CD4-positive, alpha-beta T cell (primary cell): Measurements from ENCODE around the gene RLN3. TPM values are rescaled to one million over a fixed set of nuclear protein-coding genes. Genes with fewer than 3 reads are reported as not detected.

Source experiments
- ATAC-seq: fragments of 200-7000 bp; cut with Tn5 transposase; one replicate; pipeline ENCODE4 v1.10.0; 2022; ENCODE audit warnings: mild to moderate bottlenecking; ENCODE audit not compliant: poor library complexity
- CTCF ChIA-PET: fragments of 350-600 bp; sonication (Branson Sonifier 250); formaldehyde crosslinking; loops from one replicate; lab custom pipeline; 2021; ENCODE audit warnings: antibody characterized with exemption, inconsistent platforms; lab: Charles Lee
- POLR2A ChIA-PET: fragments of 350-600 bp; sonication (Branson Sonifier 250); formaldehyde crosslinking; loops from one replicate; lab custom pipeline; 2021; ENCODE audit warnings: antibody characterized with exemption, inconsistent platforms; lab: Charles Lee
- DNase-seq, 14 experiments: peaks; one replicate each; pipeline ENCODE4 v3.0.0-alpha.2; 2013 to 2020; ENCODE audit warnings: mixed read lengths in 2 of 14
- H3K27ac ChIP-seq, 2 donors: one replicate each; pipeline versions ENCODE4 v1.5.1 to v1.7.0; 2013; ENCODE audit warnings: low read length in 2 of 2, low read depth in 1 of 2, mild to moderate bottlenecking in 1 of 2
- H3K27me3 ChIP-seq, 2 experiments: 1 replicate in 1 of 2; 2 replicates in 1 of 2; pipeline versions ENCODE4 v1.6.1 to v1.7.0; 2013; ENCODE audit warnings: low read length in 2 of 2, control low read depth in 1 of 2, mild to moderate bottlenecking in 1 of 2, moderate library complexity in 1 of 2; ENCODE audit not compliant: insufficient read depth in 2 of 2, control insufficient read depth in 1 of 2
- H3K36me3 ChIP-seq: one replicate; pipeline ENCODE4 v1.6.1; 2013; ENCODE audit warnings: low read length, control low read depth; ENCODE audit not compliant: insufficient read depth
- H3K4me1 ChIP-seq: one replicate; pipeline ENCODE4 v1.6.1; 2013; ENCODE audit warnings: low read length, control low read depth; ENCODE audit not compliant: insufficient read depth
- H3K4me3 ChIP-seq: one replicate; pipeline ENCODE4 v1.5.1; 2013; ENCODE audit warnings: mild to moderate bottlenecking, low read length, moderate library complexity
- H3K9me3 ChIP-seq, 2 experiments: 1 replicate in 1 of 2; 2 replicates in 1 of 2; pipeline versions ENCODE4 v1.6.1 to v1.7.0; 2013; ENCODE audit warnings: low read length in 2 of 2, mild to moderate bottlenecking in 2 of 2, control low read depth in 1 of 2, moderate library complexity in 1 of 2; ENCODE audit not compliant: control insufficient read depth in 1 of 2, insufficient read depth in 1 of 2
- H3K27ac Mint-ChIP-seq: one replicate; pipeline ENCODE4 v1.8.0; 2020; ENCODE audit warnings: mixed read lengths
- H3K27me3 Mint-ChIP-seq: one replicate; pipeline ENCODE4 v1.8.0; 2021; ENCODE audit warnings: mixed read lengths
- H3K36me3 Mint-ChIP-seq: one replicate; pipeline ENCODE4 v1.8.0; 2021; ENCODE audit warnings: low read depth, mixed read lengths
- H3K4me1 Mint-ChIP-seq: one replicate; pipeline ENCODE4 v1.8.0; 2021; ENCODE audit warnings: low read depth, mixed read lengths
- H3K4me3 Mint-ChIP-seq: one replicate; pipeline ENCODE4 v1.8.0; 2020; ENCODE audit warnings: mild to moderate bottlenecking, mixed read lengths
- H3K9me3 Mint-ChIP-seq: one replicate; pipeline ENCODE4 v1.8.0; 2020; ENCODE audit warnings: mixed read lengths
- CTCF ChIP-seq: fragments of 200-600 bp; IDR thresholded peaks from one replicate; pipeline ENCODE4 v1.8.0; 2022; ENCODE audit warnings: antibody characterized with exemption, mild to moderate bottlenecking
- intact Hi-C, 2 experiments: fragments of 100-400 bp; cut with DNase I in 1 of 2; cut with micrococcal nuclease in 1 of 2; formaldehyde crosslinking; loops; one replicate each; pipeline versions ENCODE4 v1.15.1 to v1.9.0; 2023 to 2025; cut with DNase I, micrococcal nuclease
- total RNA-seq, 174 experiments: library from RNA in 2 of 174; stranded (reverse) in 2 of 174; gene quantifications; one replicate each; pipeline ENCODE4 v1.2.3 and lab custom pipeline; 2021 to 2026

RLN3 gene
- total RNA-seq, 2 experiments from 2014 or later = not detected

- DNase-seq (peak; percentile 29 to 83 (median 56)), ATAC-seq (no peak)
- POLR2A ChIA-PET = interaction anchor here (0.9 to 4.8 kb wide), 3 partner anchors 20 to 48 kb away, joined by 3 to 33 read pairs (median 6); partner anchors contain the start of genes IL27RA and RFX1
- Histone ChIP-seq H3K4me1 (peaks cover 93% of the 10 kb centered on the region), H3K27ac (peak overlapping the region; percentile 70), H3K27me3 (no peaks in the 10 kb centered on the region), H3K4me3 (peak overlapping the region; percentile 10), H3K36me3 (peaks cover 15% of the 10 kb centered on the region), H3K9me3 (no peaks in the 10 kb centered on the region)
- Mint-ChIP-seq H3K4me3 (no peak overlapping the region), H3K4me1 (peaks cover 78% of the 10 kb centered on the region), H3K27ac (peak overlapping the region; percentile 97), H3K27me3 (no peaks in the 10 kb centered on the region), H3K9me3 (no peaks in the 10 kb centered on the region), H3K36me3 (peaks cover 5% of the 10 kb centered on the region)
- CTCF ChIA-PET = no interaction called here
- no peak for TF ChIP-seq CTCF
- intact Hi-C loops = no loop called here
Observed at GRCh38 chr19:13983213-13983889, 44.6 kb upstream of the RLN3 start.

- DNase-seq (peak in 1 of 14 experiments; percentile 43), ATAC-seq (no peak)
- peak overlapping the region; percentile 97 for H3K27ac Mint-ChIP-seq
- no peaks in the 10 kb centered on the region for H3K9me3 Mint-ChIP-seq
- Histone ChIP-seq H3K27ac (peak overlapping the region; percentile 44 to 97), H3K9me3 (no peaks in the 10 kb centered on the region), H3K27me3 (no peaks in the 10 kb centered on the region), H3K4me3 (no peak overlapping the region), H3K36me3 (peaks cover 17% of the 10 kb centered on the region), H3K4me1 (peaks cover 97% of the 10 kb centered on the region)
- H3K4me1 Mint-ChIP-seq = peaks cover 85% of the 10 kb centered on the region
- no peak for TF ChIP-seq CTCF
- ChIA-PET POLR2A (interaction anchor here (0.9 to 4.8 kb wide), 2 partner anchors 23 to 47 kb away, joined by 3 to 33 read pairs; partner anchors contain the start of gene IL27RA), CTCF (no interaction called here)
- H3K27me3 Mint-ChIP-seq = no peaks in the 10 kb centered on the region
- peak overlapping the region; percentile 25 for H3K4me3 Mint-ChIP-seq
- intact Hi-C loops = no loop called here
- H3K36me3 Mint-ChIP-seq = peaks cover 13% of the 10 kb centered on the region
Observed at GRCh38 chr19:13984186-13984585, 43.8 kb upstream of the RLN3 start.

- POLR2A ChIA-PET = interaction anchor here (0.8 to 4.8 kb wide), 9 partner anchors 12 to 139 kb away, joined by 3 to 33 read pairs (median 4); partner anchors contain the start of genes DCAF15, IL27RA and RFX1
- Mint-ChIP-seq H3K4me3 (peak overlapping the region; percentile 84), H3K27ac (peak overlapping the region; percentile 97), H3K4me1 (peaks cover 87% of the 10 kb centered on the region), H3K9me3 (no peaks in the 10 kb centered on the region), H3K36me3 (peaks cover 22% of the 10 kb centered on the region), H3K27me3 (no peaks in the 10 kb centered on the region)
- no peak overlapping the region for H3K4me3 ChIP-seq
- peak overlapping the region; percentile 97 to 99 for H3K27ac ChIP-seq
- DNase-seq = peak in 7 of 14 experiments; percentile 19 to 70 (median 37)
- H3K27me3 ChIP-seq = no peaks in the 10 kb centered on the region
- H3K4me1 ChIP-seq = peaks cover 97% of the 10 kb centered on the region
- ATAC-seq = no peak
- H3K36me3 ChIP-seq = peaks cover 15% of the 10 kb centered on the region
- TF ChIP-seq CTCF = no peak
- no peaks in the 10 kb centered on the region for H3K9me3 ChIP-seq
- CTCF ChIA-PET = interaction anchor here (0.7 to 1.6 kb wide), 4 partner anchors 24 to 64 kb away, joined by 3 to 5 read pairs (median 4); partner anchors contain the start of gene IL27RA
- intact Hi-C loops = loop anchor here (5.0 kb wide), 2 partner anchors 33 to 47 kb away; partner anchors contain the start of genes DCAF15 (in 1 of the 2) and IL27RA (in 1 of the 2)
Observed at GRCh38 chr19:13984875-13985741, 42.8 kb upstream of the RLN3 start.
